ENCODE results near the gene BAD.
A peak's percentile ranks its signal among the peaks of the same experiment; 100 is the strongest.
"Not testable (repeated sequence)": the region's sequence is repeated elsewhere in the genome, so short reads cannot be mapped to it uniquely, and the experiment has no call there.

The BAD gene

DNA sequence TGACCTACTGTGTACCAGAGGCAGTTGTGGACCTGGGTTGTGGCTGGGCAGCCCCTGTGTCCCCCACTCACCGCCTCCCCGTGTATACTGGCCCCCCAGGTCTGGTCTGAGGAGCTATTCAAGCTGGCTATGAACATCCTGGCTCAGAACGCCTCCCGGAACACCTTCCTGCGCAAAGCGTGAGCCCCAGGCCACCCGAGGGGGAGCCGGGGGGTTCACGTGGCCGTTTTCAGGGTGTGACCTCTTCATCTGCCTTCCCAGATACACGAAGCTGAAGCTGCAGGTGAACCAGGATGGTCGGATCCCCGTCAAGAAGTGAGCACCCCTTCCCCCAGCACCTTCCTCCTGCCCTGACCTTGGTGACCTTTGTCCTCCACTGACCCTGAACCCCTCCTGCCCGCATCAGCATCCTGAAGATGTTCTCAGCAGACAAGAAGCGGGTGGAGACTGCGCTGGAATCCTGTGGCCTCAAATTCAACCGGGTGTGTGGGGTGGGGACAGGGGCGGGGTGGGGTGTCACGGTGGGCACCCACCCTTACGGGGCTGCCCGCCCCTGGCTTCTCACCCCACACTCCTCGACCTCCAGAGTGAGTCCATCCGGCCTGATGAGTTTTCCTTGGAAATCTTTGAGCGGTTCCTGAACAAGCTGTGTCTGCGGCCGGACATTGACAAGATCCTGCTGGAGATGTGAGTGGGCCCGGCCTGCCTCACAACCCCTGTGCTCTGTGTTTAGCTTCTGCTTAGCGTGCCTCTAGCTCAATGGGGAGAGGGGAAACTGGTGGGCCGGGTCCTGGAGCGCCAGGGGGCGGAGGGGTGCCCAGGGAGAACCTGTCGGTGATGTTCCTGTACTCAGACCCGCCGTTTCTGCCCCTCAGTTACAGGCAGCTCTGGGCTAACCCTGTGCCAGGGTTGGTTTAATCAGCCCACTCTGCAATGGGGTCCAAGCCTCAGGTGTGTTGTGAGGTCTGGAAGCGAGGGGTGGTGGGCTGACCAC lies 29.0 kb downstream of the BAD start:
- no peak for DNase-seq

DNA sequence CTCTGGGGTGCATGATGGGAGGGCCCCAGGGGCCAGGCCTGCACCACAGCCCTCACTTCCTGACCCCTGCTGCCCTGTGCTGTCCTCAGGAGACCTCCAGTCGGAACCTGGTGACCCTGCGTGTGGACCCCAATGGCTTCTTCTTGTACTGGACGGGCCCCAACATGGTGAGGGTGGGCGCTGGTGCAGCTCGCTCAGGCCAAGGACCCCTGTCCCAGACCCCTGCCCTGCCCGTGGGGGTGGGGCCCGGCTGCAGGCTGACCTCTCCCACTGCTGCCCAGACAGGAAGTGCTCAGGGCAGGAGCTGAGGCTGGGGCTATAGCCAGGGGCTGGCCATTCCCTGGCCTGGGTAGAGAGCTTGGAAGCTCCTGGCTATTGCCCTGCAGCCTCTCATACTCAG lies 30.1 kb downstream of the BAD start:
- DNase-seq = no peak

DNA sequence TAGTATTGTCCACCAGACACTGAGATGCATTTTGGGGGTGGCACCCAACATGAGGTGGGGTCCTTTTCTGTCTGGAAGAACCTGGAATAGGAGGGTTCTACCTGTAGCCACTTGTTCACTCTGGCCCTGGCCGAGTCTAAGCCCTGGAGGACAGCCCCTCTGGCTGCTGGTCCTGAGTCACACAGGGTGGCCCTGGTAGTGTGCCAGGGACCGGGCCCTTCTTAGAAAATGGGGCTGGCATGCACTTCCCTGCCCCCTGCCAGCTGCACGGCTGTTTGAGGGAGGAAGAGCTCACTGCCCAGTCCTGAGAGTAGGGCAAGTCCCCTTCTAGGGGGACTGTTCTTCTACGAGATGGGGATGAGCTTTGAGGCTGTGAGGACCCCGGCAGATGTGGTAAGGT lies 31.0 kb downstream of the BAD start:
- no peak for DNase-seq

DNA sequence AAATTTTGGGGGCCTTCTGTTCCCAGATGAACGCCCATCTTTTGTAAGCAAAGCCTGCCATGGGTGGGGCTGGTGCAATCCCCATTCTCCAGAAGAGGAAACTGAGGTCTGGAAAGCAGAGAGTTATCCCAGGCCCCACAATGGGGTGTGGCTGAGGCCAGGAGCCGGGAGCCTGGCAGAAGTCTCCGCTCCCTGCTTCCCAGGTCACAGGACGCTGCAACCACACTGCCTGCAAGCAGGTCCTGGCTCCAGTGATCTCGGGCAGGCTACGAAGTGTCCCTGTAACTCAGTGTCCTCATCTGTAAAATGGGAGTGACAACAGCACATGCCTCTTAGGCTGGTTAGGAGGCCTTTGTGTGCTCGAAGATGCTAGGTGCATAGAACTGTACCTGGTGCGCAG lies 31.4 kb downstream of the BAD start:
- DNase-seq = no peak

DNA sequence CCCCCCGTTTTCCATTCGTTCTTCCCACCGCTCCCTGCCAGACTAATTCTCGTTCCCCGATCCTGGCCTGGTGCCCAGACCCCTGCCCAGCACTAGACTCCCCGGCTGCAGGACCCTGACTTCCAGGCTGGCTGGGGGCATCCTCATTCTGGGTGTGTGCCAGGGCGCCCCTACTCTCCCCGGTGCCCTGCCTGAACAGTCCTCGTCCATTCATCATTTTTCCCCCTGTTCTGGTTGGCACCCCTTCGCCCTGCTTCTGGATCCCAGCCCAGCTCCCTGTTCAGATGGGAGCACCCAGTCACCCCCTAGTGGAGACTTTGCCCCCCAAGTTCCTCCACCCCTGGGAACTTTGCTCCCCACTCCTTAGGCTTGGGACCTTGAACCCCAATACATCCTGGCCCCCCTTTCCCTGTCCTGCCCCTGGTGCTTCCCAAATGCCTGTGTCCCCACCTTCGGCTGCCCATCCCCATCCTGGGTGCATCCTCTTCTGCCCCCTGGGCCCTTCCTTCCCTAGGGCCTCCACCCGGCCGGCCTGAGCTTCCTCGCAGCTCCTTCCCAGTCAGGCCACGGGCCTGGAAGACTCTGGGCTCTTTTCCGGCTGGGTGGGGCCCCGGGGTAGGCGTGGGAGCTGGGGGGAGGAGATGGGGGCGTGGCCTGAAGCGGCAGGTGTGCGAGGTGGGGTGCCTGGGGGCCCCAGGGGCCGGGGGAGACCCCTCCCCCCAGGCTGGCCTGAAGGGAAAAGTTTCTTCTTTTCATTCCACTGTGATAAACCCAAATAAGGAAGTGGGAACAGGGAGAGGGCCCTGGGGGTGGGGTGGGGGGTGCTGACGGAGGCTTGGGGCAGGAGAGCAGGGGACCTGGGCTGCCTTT lies 32.2 kb downstream of the BAD start:
- DNase-seq = no peak

GRCh38 chr11:64251753-64252002 lies 32.8 kb downstream of the BAD start:
- no peak for DNase-seq

GRCh38 chr11:64251016-64251752 lies 33.3 kb downstream of the BAD start, which contains the start of gene PLCB3:
Gene PLCB3 (plus strand): TSS chr11:64251530. CDS start chr11:64251650, 120 bp downstream.
- no peak for DNase-seq

DNA sequence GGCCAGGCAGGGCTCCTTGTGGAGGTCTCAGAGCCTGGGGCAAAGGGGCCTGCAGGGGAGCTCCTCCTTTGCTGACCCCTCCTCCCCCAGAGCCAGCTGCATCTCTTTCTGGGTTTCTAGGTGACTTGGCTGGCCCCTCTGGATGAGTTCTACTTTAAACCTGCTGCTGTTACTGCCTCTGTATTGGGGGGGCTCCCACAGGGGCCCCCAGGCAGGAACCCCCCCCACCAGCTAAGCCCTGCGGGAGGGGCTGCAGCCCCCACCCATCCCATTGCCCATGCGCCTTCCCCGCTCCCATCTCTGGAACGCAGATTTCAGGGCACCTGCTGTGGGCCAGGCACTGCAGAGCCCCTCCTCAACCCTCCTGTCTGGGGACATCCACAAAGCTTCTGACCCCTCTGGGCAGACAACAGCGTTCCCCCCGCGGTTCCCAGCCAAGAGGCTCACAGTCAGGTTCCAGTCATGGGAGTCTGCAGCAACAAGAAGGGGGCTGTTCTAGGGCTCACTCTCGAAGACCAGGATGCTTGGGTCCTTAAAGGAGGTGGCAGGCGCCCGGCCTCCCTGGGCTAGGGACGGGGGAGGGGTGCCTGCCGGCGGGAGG lies 34.0 kb downstream of the BAD start:
- no peak for DNase-seq

DNA sequence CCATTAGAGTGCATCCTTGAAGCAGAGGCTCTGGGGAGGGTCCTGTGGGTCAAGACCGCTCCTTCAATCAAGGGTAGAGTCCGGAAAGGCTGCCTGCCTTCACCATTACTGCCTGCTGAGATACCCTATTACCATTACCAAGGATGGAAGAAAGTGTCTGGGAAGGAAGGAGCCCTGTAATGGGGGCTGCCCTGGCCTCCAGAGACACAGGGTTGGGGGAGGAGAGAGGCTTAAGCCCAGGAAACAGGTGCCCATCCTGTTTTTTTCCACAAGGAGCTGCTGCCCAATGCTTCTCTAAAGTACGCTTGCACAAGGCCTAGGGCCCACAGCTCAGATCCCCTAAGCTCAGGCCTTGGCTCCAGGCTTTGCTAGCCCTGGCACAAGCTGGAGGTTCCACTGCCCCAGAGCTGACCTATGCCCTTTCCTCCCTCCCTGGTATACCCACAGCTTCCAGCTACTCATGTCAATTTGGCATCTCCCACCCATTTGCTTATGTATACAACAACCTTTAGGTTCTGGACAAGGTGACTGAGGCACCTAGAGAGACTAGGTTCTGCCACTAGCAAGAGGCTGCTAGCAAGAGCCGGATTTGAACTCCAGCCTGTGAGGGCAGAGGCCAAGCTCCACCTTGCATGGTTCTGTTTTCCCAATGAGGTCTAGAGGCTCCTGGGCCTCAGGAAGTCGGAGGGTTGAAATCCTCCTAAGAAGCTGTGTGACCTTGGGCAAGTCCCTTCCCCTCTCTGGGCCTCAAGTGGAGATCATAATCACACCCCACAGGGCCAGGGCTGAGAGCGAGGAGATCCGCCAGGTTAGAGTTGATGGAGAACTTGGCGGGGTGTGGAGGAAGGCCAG lies 34.7 kb downstream of the BAD start:
- DNase-seq = no peak

- no peak for DNase-seq
Measured at GRCh38 chr11:64249038-64249437, 35.4 kb downstream of the BAD start.

DNA sequence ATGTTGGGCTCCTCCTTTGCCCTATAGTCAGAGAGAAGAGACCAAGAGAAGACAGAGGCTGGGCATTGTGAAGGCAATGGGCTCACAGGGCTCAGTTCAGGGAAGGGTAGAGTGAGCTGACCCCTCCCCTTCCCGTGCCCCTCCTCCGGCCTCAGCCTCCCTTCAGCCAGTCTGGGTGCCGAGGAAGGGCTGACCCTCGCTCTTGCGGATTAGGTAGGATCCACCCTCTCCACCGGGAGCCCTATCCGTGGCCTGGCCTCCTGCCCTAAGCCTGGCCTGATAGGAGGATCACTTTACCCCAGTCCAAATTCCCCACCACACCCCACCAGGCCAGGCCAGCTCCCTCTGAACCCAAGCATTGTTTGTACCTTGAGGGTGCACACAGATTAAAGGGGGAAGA lies 35.9 kb downstream of the BAD start:
- no peak for DNase-seq

- DNase-seq = no peak
Measured at GRCh38 chr11:64247729-64248531, 36.5 kb downstream of the BAD start.

DNA sequence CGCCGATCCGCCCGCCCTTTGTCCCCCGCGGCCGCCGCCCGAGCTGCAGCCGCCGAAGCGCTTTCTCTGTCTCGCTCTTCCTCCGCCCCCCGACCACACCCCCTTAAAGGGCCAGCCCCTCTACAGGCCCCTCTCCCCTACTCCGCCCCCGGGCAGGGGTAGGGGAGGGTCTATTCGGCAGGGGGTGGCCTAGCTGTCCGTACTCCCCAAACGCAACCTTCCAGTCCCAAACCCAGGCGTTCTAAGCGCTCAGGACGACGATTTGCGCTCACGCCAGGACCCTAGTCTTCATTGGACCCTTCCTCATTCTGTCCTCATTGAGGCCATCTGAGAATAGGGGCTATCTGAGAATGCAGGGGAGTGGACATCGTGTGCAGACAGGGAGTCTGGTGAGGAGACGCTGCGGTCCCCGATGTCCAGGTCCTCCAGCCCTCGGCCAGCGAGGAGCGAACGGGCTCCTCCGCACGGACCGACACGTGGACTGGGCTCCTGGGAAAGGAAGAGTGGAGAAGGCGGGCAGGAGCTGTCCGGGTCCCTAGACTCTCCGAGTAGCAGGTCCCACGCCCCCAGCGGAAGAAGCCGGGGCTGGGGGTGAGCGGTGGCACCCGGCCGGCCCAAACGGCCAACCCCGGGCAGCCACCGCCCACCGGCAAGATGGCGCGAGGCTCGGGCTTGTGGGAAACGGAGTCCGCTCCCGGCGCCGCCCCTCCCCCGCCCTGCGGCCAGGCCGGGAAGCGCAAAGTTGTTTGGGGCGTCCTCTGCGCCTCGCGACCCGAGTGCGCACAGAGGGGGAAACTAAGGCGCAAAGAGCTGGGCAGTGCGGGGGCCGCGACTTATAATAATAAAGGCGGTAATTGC lies 37.4 kb downstream of the BAD start, which contains the start of gene PPP1R14B:
Gene PPP1R14B (minus strand): TSS at position 73 of the 858 bp plus-strand sequence. CDS start 270 bp downstream, outside the sequence.
- DNase-seq = peak; percentile 23

DNA sequence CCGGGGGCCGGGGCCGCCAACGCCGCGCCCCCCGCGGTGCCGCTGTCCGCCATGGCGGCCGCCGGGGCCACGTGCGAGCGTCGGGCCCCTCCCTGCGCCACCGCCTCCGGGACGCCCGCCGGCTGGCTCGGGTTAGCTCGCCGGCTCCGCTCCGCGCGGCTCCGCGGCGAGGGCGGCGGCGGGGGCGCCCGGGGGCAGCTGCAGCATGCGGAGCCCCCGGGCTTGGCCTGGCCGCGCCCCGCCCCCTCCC lies 37.9 kb downstream of the BAD start:
- DNase-seq = not testable (repeated sequence)

- no peak for DNase-seq
Measured at GRCh38 chr11:64245797-64246620, 38.5 kb downstream of the BAD start.

- DNase-seq = no peak
Measured at GRCh38 chr11:64245401-64245796, 39.1 kb downstream of the BAD start.

DNA sequence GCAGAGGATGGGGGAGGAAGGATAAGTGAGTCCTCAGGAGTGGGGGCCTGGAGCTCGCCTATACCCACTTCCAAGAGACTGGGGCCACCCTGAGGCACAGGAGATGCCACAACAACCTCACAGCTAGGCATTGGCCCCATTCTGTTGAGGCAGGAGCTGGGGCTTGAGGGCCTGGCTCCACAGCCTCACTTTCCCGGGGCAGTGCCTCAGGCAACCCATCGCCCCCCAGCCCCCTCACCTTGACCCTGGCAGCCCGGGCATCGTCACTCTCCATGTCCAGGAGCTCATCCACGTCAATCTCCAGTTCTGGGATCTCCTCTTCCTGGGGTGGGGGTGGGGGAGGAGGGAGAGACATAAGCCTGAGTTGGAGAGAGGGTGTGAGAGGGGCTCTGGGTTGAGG lies 39.5 kb downstream of the BAD start:
- DNase-seq = no peak

- no peak for DNase-seq
Measured at GRCh38 chr11:64244107-64244506, 40.4 kb downstream of the BAD start.

- DNase-seq = no peak
Measured at GRCh38 chr11:64243236-64243854, 41.1 kb downstream of the BAD start.

All from SIG-M5 (cell line).